Epithelial cell of esophagus (primary cell): ENCODE results near the gene PDE4B.

Source experiments
- DNase-seq: peaks from one replicate; pipeline ENCODE4 v3.0.0; 2010; ENCODE audit warnings: low read depth
- H3K4me3 ChIP-seq: 2 replicates; pipeline ENCODE4 v1.5.1; 2011; ENCODE audit warnings: mild to moderate bottlenecking, low read length, control low read depth
- CTCF ChIP-seq: IDR thresholded peaks from 2 replicates; pipeline ENCODE4 v1.5.1; 2011; ENCODE audit warnings: low read depth, mild to moderate bottlenecking, low read length, control low read depth, inconsistent platforms; ENCODE audit not compliant: insufficient read depth; ENCODE audit errors: missing control alignments

Gene PDE4B

GRCh38 chr1:66237722-66238479, 445.2 kb downstream of the PDE4B start:
- DNase-seq = no peak
- no peak for TF ChIP-seq CTCF
- H3K4me3 ChIP-seq = no peak overlapping the region

GRCh38 chr1:66239834-66240233, 447.1 kb downstream of the PDE4B start:
- no peak overlapping the region for H3K4me3 ChIP-seq
- no peak for TF ChIP-seq CTCF
- no peak for DNase-seq

- DNase-seq = no peak
- H3K4me3 ChIP-seq = no peak overlapping the region
- no peak for TF ChIP-seq CTCF
Measured at GRCh38 chr1:66240491-66241484, 448.1 kb downstream of the PDE4B start.

- peak; percentile 100 for TF ChIP-seq CTCF
- peak; percentile 87 for DNase-seq
- H3K4me3 ChIP-seq = no peak overlapping the region
Measured at GRCh38 chr1:66242646-66243547, 450.2 kb downstream of the PDE4B start.

- H3K4me3 ChIP-seq = no peak overlapping the region
- DNase-seq = peak; percentile 31
Measured at GRCh38 chr1:66243548-66244130, 450.9 kb downstream of the PDE4B start.

More at GRCh38 chr1:66243548-66244130, 450.9 kb downstream of the PDE4B start:
- TF ChIP-seq CTCF = no peak
